NCI-H2029 treated with DMSO at 0.1 percent for 48 hours (cell line): ENCODE measurements around the gene PIEZO1.

Source experiments
- DNase-seq: peaks from one replicate; lab custom pipeline; 2025; lab: John Stamatoyannopoulos, UW

Gene PIEZO1

DNA sequence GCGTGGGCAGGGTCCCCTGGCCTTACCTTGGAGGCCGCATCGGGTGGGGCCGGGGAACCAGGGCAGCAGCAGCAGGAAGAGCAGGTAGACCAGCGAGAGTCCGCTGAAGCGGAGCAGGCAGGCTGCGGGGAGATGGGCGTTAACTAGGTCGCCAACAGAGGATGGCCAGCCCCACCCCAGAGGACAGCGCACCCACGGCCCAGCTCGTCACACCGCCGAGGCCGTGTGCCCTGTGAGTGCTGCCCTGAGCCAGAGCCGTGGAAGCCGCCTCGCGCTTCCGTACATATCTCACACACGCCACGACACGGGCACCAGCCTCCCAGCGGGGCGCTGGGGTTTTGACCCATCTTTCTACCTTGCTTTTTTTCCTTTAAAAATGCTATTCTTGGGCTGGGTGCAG is 35.7 kb downstream of the PIEZO1 start:
- no peak for DNase-seq

DNA sequence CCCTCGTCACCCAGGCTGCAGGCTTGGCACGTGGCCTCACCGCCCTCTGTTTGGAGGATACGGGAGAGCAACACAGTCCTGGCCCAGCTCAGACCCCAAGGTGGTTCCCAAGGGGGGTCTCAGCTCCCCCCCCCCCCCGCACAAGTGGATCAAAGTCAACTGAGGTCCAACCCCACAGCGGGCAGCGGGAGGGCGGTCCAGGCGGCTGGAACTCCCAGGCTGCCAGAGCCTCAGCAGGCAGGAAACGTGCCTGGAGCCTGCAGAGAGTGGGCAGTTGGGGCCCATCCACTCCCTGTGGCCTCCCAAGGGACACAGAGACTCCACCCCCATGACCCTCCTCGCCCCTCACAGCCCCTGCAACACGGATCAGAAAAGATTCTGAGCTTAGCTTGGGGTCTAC is 36.7 kb downstream of the PIEZO1 start:
- DNase-seq, result no peak

- no peak for DNase-seq
Observed at GRCh38 chr16:88747588-88748301, 37.3 kb downstream of the PIEZO1 start.

GRCh38 chr16:88746506-88746905 is 38.5 kb downstream of the PIEZO1 start:
- DNase-seq, result no peak

DNA sequence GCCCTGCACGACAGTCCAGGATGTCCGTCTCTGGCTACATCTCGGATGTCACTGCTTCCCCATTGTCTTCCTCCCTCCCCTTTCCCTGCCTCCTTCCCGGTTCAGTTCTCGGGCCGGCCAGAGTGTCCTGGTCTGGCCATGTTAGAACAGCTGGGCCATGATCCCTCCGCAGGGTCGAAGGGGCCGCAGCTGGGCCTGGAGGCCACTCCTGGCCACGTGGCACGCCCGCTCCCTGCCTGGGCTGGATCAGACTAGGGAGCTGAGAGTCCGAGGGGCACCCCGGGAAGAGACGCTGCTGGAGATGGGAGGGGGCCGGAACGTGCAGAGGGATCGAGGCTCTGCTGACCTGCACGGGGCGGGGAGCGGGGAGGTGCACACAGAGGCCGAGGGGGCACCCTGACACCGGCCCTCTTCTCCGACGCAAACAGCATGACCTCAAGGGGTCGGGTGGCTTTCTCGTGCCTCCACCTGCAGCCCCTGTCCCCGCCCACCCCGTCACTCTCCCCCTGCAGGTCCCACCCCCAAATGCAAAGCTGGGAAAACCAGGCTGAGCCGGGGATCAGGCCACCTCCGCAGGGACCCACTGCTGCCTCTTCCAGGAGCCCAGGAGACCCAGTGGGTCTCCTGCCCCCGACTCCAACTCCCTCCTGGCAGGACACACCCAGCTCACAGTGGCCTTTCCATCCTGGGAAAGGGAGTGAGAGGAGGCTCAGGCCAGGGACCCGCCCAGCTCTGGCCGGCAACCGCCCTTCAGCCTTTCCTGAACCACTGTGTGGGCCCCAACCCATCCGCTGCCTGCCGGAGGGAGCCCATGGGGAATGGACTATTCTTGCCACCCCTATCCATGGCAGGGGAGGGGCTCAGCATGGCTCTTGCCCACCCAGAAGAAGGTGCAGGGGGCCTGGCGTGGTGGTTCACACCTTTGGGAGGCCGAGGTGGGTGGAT is 40.2 kb downstream of the PIEZO1 start:
- no peak for DNase-seq

GRCh38 chr16:88743693-88744576 is 41.1 kb downstream of the PIEZO1 start:
- DNase-seq, result no peak

GRCh38 chr16:88742896-88743605 is 42.0 kb downstream of the PIEZO1 start:
- DNase-seq, result no peak

DNA sequence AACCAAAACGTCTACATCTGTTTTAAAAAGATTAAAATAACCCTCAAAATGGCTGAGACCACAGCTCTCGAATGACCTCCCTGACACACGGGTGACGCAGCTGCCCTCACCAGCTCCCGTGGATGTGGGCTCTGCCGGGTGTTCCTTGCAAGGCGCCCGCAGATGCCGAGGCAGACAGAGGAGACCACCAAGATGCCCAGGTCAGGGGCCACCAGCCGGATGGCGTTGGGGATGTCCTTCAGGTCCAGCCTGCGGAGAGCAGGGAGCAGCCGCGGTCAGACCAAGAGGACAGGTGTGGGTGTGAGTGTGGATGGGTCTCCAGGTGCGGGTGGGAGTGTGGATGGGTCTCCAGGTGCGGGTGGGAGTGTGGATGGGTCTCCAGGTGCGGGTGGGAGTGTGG is 43.7 kb downstream of the PIEZO1 start:
- no peak for DNase-seq

GRCh38 chr16:88740727-88741055 is 44.3 kb downstream of the PIEZO1 start:
- DNase-seq, result no peak

GRCh38 chr16:88739977-88740726 is 44.9 kb downstream of the PIEZO1 start:
- DNase-seq, result no peak

DNA sequence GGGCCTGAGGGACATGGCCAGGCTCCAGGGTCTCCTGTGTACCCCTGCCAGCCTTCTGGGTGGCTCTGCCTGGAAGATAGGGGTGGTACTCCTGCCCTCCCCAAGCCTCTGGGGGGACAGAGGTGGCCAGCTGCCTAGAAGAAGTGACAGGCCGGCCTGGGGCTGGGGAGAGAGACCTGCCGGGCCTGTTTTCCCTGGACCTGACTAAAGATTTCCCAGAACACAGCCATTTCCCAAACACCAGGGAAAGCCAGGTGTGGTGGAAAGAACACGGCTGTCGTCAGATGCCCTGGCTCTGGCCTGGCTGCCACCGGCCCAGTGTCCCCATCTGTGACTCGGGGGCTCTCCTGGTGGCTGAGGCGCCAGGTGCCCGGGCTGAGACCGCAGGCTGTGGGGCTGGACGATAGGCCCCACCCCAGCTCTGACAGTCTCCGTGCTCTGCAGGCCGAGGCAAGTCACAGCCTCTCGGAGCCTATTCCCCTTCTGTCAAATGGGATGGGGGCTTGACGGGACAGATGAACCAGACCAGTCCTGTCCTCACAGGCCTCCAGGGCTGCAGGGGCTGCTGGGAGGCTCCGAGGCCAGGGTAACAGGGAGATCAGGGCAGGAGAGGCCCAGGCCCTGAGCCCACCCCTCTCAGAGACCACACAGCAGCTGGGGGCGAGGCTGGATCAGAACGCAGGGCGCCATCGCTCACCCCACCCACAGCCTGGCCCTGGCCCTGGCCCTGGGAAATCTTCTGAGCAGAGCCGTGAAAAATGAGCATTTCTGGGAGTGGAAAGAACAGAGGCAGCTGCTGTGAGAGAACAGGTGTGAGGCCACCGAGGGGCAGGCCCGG is 45.7 kb downstream of the PIEZO1 start:
- DNase-seq, result no peak

GRCh38 chr16:88738151-88739084 is 46.6 kb downstream of the PIEZO1 start:
- DNase-seq, result no peak

GRCh38 chr16:88737298-88738150 is 47.5 kb downstream of the PIEZO1 start:
- no peak for DNase-seq

DNA sequence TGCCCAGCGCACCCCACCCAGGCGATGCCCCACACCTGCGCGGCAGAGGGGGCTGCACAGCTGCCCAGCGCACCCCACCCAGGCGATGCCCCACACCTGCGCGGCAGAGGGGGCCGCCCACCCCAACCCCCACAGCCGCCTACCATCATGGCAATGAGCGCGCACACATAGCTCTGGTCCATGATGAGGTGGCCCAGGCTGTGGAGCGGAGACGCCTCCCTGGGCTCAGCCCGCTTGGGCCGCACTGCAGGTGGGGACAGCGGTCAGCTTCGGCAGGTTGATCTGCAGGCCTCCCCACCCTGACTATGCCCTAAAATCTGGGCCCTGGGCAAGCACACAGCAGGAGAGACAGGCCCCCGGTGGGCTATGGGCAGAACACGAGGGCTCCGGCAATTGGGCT is 48.5 kb downstream of the PIEZO1 start:
- DNase-seq, result no peak

DNA sequence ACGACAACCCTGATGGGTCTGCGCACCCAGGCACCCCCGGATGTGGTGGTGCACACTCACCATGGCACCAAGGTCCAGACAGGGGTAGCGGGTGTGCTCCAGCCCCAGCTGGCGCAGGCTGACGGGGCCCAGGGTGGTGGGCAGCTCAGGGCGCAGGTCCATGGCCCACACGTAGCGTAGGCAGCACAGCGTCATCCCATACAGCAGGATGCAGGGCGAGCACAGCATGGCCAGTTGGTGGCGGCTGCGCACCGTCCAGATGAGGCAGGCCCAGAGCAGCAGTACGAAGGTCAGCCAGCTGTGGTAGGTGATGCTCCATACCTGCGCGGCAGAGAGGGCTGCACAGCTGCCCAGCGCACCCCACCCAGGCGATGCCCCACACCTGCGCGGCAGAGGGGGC is 48.9 kb downstream of the PIEZO1 start:
- DNase-seq, result no peak

DNA sequence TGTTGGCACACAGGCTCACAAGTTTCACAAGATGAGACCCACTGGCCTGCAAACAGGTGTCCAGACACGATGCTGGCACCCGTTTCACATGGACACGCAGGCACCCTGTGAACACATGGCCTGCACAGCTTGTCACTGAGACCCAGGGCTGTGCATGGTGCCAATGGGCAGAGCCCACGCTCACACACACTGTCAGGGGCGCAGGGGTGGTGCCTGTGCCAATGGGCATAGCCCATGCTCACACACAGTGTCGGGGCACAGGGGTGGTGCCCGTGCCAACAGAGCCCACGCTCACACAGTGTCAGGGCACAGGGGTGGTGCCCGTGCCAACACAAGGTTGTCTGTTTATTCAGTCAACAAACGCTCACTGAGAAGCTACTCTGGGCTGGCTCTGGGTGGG is 49.4 kb downstream of the PIEZO1 start:
- DNase-seq, result no peak

- DNase-seq, result no peak
Observed at GRCh38 chr16:88735121-88735520, 49.9 kb downstream of the PIEZO1 start.

- no peak for DNase-seq
Observed at GRCh38 chr16:88734361-88734728, 50.7 kb downstream of the PIEZO1 start.
